Lower leg skin (tissue), 3 donors: Measurements from ENCODE around the gene HERC5.

Experiments
- POLR2A ChIP-seq, 2 donors: fragments of 450-650 bp; IDR thresholded peaks; one replicate each; pipeline ENCODE4 v1.6.1; 2016 to 2017; ENCODE audit warnings: antibody characterized with exemption in 2 of 2, mild to moderate bottlenecking in 1 of 2, moderate library complexity in 1 of 2
- TF ChIP-seq, protein P1 (sequence below), 3 donors: fragments of 450-650 bp; IDR thresholded peaks; one replicate each; pipeline ENCODE4 v1.5.1; 2016; ENCODE audit warnings: antibody characterized with exemption in 3 of 3, mild to moderate bottlenecking in 3 of 3, moderate library complexity in 2 of 3

DNA sequence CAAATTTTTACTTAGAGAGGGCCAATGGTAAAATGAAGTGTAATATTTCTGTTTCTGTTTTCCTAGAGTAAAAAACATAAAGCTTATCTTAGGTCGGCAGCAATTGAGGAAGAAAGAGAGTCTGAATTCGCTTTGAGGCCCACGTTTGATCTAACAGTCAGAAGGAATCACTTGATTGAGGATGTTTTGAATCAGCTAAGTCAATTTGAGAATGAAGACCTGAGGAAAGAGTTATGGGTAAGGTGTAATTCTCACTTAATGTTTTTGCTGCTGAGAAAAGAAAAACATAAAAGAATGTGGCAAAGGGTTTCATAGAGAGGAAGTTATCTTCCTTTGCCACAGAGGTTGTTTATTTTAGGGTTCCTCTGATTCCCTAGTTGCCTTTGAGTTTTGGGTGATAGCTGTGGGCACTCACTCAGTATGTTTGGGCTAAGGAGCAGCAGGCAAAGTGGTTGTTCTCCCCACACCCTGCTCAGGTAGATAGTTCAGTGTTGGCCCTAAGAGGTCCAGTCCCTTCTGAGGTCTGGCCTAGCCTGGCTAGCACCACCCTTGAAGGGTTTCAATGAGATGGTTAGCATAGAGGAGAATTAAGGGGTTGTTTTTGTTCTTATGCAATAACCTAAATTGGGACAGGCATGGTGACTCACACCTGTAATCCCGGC is 32.3 kb downstream of the HERC5 start:
- TF ChIP-seq, protein P1, sequence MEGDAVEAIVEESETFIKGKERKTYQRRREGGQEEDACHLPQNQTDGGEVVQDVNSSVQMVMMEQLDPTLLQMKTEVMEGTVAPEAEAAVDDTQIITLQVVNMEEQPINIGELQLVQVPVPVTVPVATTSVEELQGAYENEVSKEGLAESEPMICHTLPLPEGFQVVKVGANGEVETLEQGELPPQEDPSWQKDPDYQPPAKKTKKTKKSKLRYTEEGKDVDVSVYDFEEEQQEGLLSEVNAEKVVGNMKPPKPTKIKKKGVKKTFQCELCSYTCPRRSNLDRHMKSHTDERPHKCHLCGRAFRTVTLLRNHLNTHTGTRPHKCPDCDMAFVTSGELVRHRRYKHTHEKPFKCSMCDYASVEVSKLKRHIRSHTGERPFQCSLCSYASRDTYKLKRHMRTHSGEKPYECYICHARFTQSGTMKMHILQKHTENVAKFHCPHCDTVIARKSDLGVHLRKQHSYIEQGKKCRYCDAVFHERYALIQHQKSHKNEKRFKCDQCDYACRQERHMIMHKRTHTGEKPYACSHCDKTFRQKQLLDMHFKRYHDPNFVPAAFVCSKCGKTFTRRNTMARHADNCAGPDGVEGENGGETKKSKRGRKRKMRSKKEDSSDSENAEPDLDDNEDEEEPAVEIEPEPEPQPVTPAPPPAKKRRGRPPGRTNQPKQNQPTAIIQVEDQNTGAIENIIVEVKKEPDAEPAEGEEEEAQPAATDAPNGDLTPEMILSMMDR (IDR thresholded peaks at IDR 0.05) = no peak
- no peak for TF ChIP-seq POLR2A (IDR thresholded peaks at IDR 0.05)
